IMR-90 (cell line): Measurements from ENCODE around the gene GPSM1.

Source experiments
- BHLHE40 ChIP-seq: fragments of 150-350 bp; IDR thresholded peaks from 2 replicates; pipeline ENCODE4 v1.6.1; 2016; ENCODE audit warnings: mild to moderate bottlenecking, low read depth, low read length
- CEBPB ChIP-seq: IDR thresholded peaks from 2 replicates; pipeline ENCODE4 v1.6.1; 2012; ENCODE audit warnings: low read depth, low read length, improper control_type of control experiment
- FOS ChIP-seq: fragments of 150-350 bp; IDR thresholded peaks from 2 replicates; pipeline ENCODE4 v1.6.1; 2016; ENCODE audit warnings: low read depth, low read length
- MAFK ChIP-seq: IDR thresholded peaks from 2 replicates; pipeline ENCODE4 v1.6.1; 2012; ENCODE audit warnings: low read depth, low read length, improper control_type of control experiment
- MAZ ChIP-seq: IDR thresholded peaks from 2 replicates; pipeline ENCODE4 v1.6.1; 2012; ENCODE audit warnings: low read depth, mild to moderate bottlenecking, low read length, improper control_type of control experiment, moderate library complexity, borderline replicate concordance
- MXI1 ChIP-seq: IDR thresholded peaks from 2 replicates; pipeline ENCODE4 v1.6.1; 2012; ENCODE audit warnings: low read depth, mild to moderate bottlenecking, low read length, moderate library complexity, borderline replicate concordance
- POLR2A ChIP-seq: IDR thresholded peaks from 2 replicates; pipeline ENCODE4 v1.6.1; 2012; ENCODE audit warnings: mild to moderate bottlenecking, low read depth, low read length
- RAD21 ChIP-seq: IDR thresholded peaks from 2 replicates; pipeline ENCODE4 v1.6.1; 2012; ENCODE audit warnings: low read length, improper control_type of control experiment
- RCOR1 ChIP-seq: IDR thresholded peaks from 2 replicates; pipeline ENCODE4 v1.6.1; 2012; ENCODE audit warnings: mild to moderate bottlenecking, low read length, improper control_type of control experiment; ENCODE audit not compliant: insufficient replicate concordance
- RFX5 ChIP-seq: IDR thresholded peaks from 2 replicates; pipeline ENCODE4 v1.8.0; 2012; ENCODE audit warnings: low read depth, mild to moderate bottlenecking, low read length, moderate library complexity
- SMC3 ChIP-seq: fragments of 150-350 bp; IDR thresholded peaks from 2 replicates; pipeline ENCODE4 v1.6.1; 2016; ENCODE audit warnings: low read depth, mild to moderate bottlenecking, antibody characterized with exemption, low read length, moderate library complexity
- TF ChIP-seq, protein P1 (sequence below): conservative IDR thresholded peaks from 2 replicates; pipeline ENCODE4 v1.5.1; 2012; ENCODE audit warnings: mild to moderate bottlenecking, low read depth, low read length, improper control_type of control experiment
- TF ChIP-seq, protein P2 (sequence below): fragments of 150-350 bp; IDR thresholded peaks from 2 replicates; pipeline ENCODE4 v1.6.1; 2016; ENCODE audit warnings: low read depth, mild to moderate bottlenecking, low read length, moderate library complexity, borderline replicate concordance
- TF ChIP-seq, protein P3 (sequence below): fragments of 150-350 bp; IDR thresholded peaks from 2 replicates; pipeline ENCODE4 v1.6.1; 2017; ENCODE audit warnings: mild to moderate bottlenecking, antibody characterized with exemption, low read length, low read depth

DNA sequence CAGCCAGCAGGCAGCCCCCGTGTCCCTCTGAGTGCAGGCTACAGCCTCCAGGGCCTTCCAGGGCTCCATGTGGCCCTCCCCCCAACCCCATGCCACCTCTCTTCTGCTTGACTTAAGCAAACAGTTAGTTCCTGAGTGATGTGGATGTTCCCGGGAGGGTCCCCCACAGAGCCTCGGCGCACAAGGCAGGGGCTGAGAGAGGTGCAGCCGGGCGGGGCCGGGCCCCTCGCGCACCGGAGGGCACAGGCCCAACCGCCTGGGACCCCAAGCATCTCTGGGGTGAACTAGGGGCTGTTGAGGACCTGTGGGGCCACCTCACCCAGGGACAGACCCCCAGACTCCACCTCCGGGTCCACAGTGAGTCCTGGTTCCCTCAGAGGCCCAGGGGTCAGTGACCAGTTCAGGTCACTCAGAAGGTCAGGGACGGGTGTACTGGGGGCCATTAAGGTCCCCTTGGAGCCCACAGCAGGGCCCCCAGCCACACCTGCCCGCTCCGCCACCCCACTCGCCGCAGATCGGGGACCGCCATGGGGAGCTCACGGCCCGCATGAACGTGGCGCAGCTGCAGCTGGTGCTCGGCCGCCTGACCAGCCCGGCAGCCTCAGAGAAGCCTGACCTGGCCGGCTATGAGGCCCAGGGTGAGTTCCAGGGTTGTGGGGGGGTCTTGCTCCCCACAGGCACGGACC, 13.2 kb downstream of the GPSM1 start:
- no peak for TF ChIP-seq MAFK
- TF ChIP-seq, protein P1, sequence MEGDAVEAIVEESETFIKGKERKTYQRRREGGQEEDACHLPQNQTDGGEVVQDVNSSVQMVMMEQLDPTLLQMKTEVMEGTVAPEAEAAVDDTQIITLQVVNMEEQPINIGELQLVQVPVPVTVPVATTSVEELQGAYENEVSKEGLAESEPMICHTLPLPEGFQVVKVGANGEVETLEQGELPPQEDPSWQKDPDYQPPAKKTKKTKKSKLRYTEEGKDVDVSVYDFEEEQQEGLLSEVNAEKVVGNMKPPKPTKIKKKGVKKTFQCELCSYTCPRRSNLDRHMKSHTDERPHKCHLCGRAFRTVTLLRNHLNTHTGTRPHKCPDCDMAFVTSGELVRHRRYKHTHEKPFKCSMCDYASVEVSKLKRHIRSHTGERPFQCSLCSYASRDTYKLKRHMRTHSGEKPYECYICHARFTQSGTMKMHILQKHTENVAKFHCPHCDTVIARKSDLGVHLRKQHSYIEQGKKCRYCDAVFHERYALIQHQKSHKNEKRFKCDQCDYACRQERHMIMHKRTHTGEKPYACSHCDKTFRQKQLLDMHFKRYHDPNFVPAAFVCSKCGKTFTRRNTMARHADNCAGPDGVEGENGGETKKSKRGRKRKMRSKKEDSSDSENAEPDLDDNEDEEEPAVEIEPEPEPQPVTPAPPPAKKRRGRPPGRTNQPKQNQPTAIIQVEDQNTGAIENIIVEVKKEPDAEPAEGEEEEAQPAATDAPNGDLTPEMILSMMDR: no peak
- no peak for TF ChIP-seq MAZ
- TF ChIP-seq, protein P2, sequence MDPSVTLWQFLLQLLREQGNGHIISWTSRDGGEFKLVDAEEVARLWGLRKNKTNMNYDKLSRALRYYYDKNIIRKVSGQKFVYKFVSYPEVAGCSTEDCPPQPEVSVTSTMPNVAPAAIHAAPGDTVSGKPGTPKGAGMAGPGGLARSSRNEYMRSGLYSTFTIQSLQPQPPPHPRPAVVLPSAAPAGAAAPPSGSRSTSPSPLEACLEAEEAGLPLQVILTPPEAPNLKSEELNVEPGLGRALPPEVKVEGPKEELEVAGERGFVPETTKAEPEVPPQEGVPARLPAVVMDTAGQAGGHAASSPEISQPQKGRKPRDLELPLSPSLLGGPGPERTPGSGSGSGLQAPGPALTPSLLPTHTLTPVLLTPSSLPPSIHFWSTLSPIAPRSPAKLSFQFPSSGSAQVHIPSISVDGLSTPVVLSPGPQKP: no peak
- TF ChIP-seq POLR2A: no peak
- TF ChIP-seq BHLHE40: no peak
- no peak for TF ChIP-seq FOS
- no peak for TF ChIP-seq RFX5
- TF ChIP-seq RAD21: no peak
- TF ChIP-seq CEBPB: no peak
- TF ChIP-seq, protein P3, sequence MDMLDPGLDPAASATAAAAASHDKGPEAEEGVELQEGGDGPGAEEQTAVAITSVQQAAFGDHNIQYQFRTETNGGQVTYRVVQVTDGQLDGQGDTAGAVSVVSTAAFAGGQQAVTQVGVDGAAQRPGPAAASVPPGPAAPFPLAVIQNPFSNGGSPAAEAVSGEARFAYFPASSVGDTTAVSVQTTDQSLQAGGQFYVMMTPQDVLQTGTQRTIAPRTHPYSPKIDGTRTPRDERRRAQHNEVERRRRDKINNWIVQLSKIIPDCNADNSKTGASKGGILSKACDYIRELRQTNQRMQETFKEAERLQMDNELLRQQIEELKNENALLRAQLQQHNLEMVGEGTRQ: no peak
- no peak for TF ChIP-seq MXI1
- TF ChIP-seq RCOR1: no peak
- no peak for TF ChIP-seq SMC3
